ENCODE results near the gene ERCC6L2. TPM values are rescaled to one million over a fixed set of nuclear protein-coding genes. Genes with fewer than 3 reads are reported as not detected.

The ERCC6L2 gene
- total and polyA plus RNA-seq, 10 of the 15 experiments (the other 5 are each of a cell fraction or from before 2014, with no cell fraction given): 8.1 to 45.0 (median 22.6) TPM

- TF ChIP-seq POU2F2 (IDR thresholded peaks at IDR 0.05; ENCODE audit: borderline replicate concordance, low read depth, low read length): no peak
- TF ChIP-seq NR2F1 (conservative IDR thresholded peaks at IDR 0.05): no peak
Observed at GRCh38 chr9:95854386-95855020, 21.0 kb upstream of the ERCC6L2 start (continued).

GRCh38 chr9:95855961-95856360, 19.5 kb upstream of the ERCC6L2 start:
- Histone ChIP-seq H3K9ac (ENCODE audit: control insufficient read depth, insufficient read depth, low read length) (no peak overlapping the region), H4K20me1 (ENCODE audit: control insufficient read depth, insufficient read depth) (no peaks in the 10 kb centered on the region), H3K4me2 (ENCODE audit: control insufficient read depth, insufficient read depth) (no peak overlapping the region), H3K4me1 (ENCODE audit: control insufficient read depth, insufficient read depth, low read length) (peaks cover 57% of the 10 kb centered on the region), H3K27ac (ENCODE audit: control insufficient read depth, insufficient read depth) (no peak overlapping the region), H2AFZ (ENCODE audit: control insufficient read depth, low read depth, low read length) (no peak overlapping the region), H3K36me3 (ENCODE audit: control insufficient read depth in 2 of 2, insufficient read depth in 2 of 2, low read length in 1 of 2) (no peaks in the 10 kb centered on the region), H3K79me2 (ENCODE audit: control insufficient read depth, insufficient read depth, low read length) (no peaks in the 10 kb centered on the region; the same call in 1 of the 2 replicates), H3K4me3 (no peak overlapping the region), H3K27me3 (replicated peaks in 1 of 2; ENCODE audit: control insufficient read depth in 2 of 2, insufficient read depth in 2 of 2, low read length in 1 of 2) (no peaks in the 10 kb centered on the region), H3K9me3 (replicated peaks; ENCODE audit: control insufficient read depth, insufficient read depth, low read length) (no peaks in the 10 kb centered on the region)
- no peak for ATAC-seq
- CTCF ChIA-PET: interaction anchor here (0.6 kb wide), 1 partner anchor 186 kb away, joined by 3 read pairs; no protein-coding TSS in a partner anchor
- no TSS peak for BruUV-seq (replicated peaks)
- DNase-seq (ENCODE audit: low read depth, low spot score): no peak
- POLR2A ChIA-PET: no interaction called here
- in situ Hi-C loops (cut with MboI) (no loop called here), intact Hi-C loops (cut with micrococcal nuclease; ENCODE audit: unreplicated experiment) (no loop called here)
- no peak for FAIRE-seq
- RAD21 ChIA-PET (ENCODE audit: unreplicated experiment): no interaction called here
- no peak for TF ChIP-seq ZNF207 (IDR thresholded peaks at IDR 0.05; ENCODE audit: borderline replicate concordance)
- no peak for TF ChIP-seq SKIL (IDR thresholded peaks at IDR 0.05; ENCODE audit: low read depth, poor library complexity, severe bottlenecking)
- TF ChIP-seq SUZ12 (IDR thresholded peaks at IDR 0.05; ENCODE audit: unreplicated experiment): no peak
- no peak for TF ChIP-seq EGR1 (IDR thresholded peaks at IDR 0.05; ENCODE audit: borderline replicate concordance in 1 of 2, low read depth in 2 of 2, low read length in 2 of 2)
- no peak for TF ChIP-seq SUPT20H (IDR thresholded peaks at IDR 0.05; ENCODE audit: borderline replicate concordance, control insufficient read depth, low read depth, low read length)
- no peak for TF ChIP-seq SPI1 (IDR thresholded peaks at IDR 0.05; ENCODE audit: borderline replicate concordance, insufficient read depth, low read depth, low read length)
- TF ChIP-seq TAF1 (IDR thresholded peaks at IDR 0.05; ENCODE audit: borderline replicate concordance, low read depth, low read length): no peak
- TF ChIP-seq MTA3 (IDR thresholded peaks at IDR 0.05; ENCODE audit: borderline replicate concordance, low read length): no peak
- no peak for TF ChIP-seq JUNB (IDR thresholded peaks at IDR 0.05)
- no peak for TF ChIP-seq KAT2A (conservative IDR thresholded peaks at IDR 0.05; ENCODE audit: control insufficient read depth, low read depth, low read length)
- TF ChIP-seq GATAD2B (conservative IDR thresholded peaks at IDR 0.05; ENCODE audit: low read depth): no peak
- TF ChIP-seq ZBTB11 (CRISPR knock-in tag; IDR thresholded peaks at IDR 0.05): no peak
- TF ChIP-seq ATF2 (IDR thresholded peaks at IDR 0.05; ENCODE audit: low read length): no peak
- SMC1A ChIA-PET (ENCODE audit: uncharacterized antibody, unreplicated experiment): no interaction called here

All from GM12878 (cell line).